Measurements from ENCODE around the gene GABRG3.

- TF ChIP-seq CTCF (IDR thresholded peaks at IDR 0.05) (no peak), POLR2A (IDR thresholded peaks at IDR 0.05) (no peak), POLR2AphosphoS5 (IDR thresholded peaks at IDR 0.05) (no peak), EP300 (IDR thresholded peaks at IDR 0.05) (no peak)
These were observed 428.3 kb downstream of the GABRG3 start for GRCh38 chr15:27399241-27399640.
